SK-N-SH (cell line): ENCODE data around the gene TTC7B. TPM values are rescaled to one million over a fixed set of nuclear protein-coding genes. Genes with fewer than 3 reads are reported as not detected.

ENCODE experiments used
- CTCF ChIA-PET: fragments of 300-600, 350-600 bp; formaldehyde crosslinking; extraction: SDS; loops from one replicate; lab custom pipeline; 2021; lab: Yijun Ruan, JAX
- POLR2A ChIA-PET: fragments of 350-600 bp; sonication (Branson Sonifier 250); formaldehyde crosslinking; extraction: SDS; loops from one replicate; lab custom pipeline; 2020; ENCODE audit warnings: antibody characterized with exemption, inconsistent platforms; lab: Yijun Ruan, JAX
- DNase-seq: peaks from one replicate; pipeline ENCODE4 v3.0.0; 2012
- H2AFZ ChIP-seq: fragments of 200-600 bp; sonication (generic); 2 replicates; pipeline ENCODE4 v1.8.1; 2016; ENCODE audit warnings: antibody characterized with exemption, mild to moderate bottlenecking, low read depth
- H3F3A ChIP-seq: fragments of 200-600 bp; sonication (generic); replicated peaks from 2 replicates; pipeline ENCODE3; 2016; ENCODE audit warnings: antibody characterized with exemption, mild to moderate bottlenecking; ENCODE audit not compliant: insufficient read depth
- H3K27ac ChIP-seq, 2 experiments: fragments of 200-500 bp in 1 of 2; fragments of 200-600 bp in 1 of 2; sonication (Bioruptor generic) in 1 of 2; sonication (generic), shearing (Covaris generic) in 1 of 2; 2 replicates each; pipeline versions ENCODE4 v1.5.1 to v1.6.1; 2014 to 2016; ENCODE audit warnings: low read depth in 2 of 2, inconsistent platforms in 1 of 2, low read length in 1 of 2, mild to moderate bottlenecking in 1 of 2, mixed read lengths in 1 of 2
- H3K27me3 ChIP-seq: fragments of 200-600 bp; sonication (generic), shearing (Covaris generic); 2 replicates; pipeline ENCODE4 v1.6.1; 2016; ENCODE audit warnings: mixed run types; ENCODE audit not compliant: insufficient read depth
- H3K36me3 ChIP-seq, 2 experiments: fragments of 200-500 bp in 1 of 2; fragments of 200-600 bp in 1 of 2; sonication (Bioruptor generic) in 1 of 2; sonication (generic) in 1 of 2; replicated peaks in 1 of 2; 2 replicates each; pipeline versions ENCODE3 to v1.5.1; 2014 to 2016; ENCODE audit warnings: low read length in 1 of 2, mild to moderate bottlenecking in 1 of 2; ENCODE audit not compliant: insufficient read depth in 2 of 2, control insufficient read depth in 1 of 2
- H3K4me1 ChIP-seq, 2 experiments: fragments of 200-500 bp in 1 of 2; fragments of 200-600 bp in 1 of 2; sonication (Bioruptor generic) in 1 of 2; sonication (generic), shearing (Covaris generic) in 1 of 2; 2 replicates each; pipeline versions ENCODE4 v1.5.1 to v1.6.1; 2014 to 2016; ENCODE audit warnings: low read depth in 1 of 2, low read length in 1 of 2, mixed run types in 1 of 2; ENCODE audit not compliant: insufficient read depth in 2 of 2, control insufficient read depth in 1 of 2
- H3K4me2 ChIP-seq: fragments of 200-600 bp; sonication (generic), shearing (Covaris generic); 2 replicates; pipeline ENCODE4 v1.6.1; 2017; ENCODE audit warnings: mixed run types
- H3K4me3 ChIP-seq, 2 experiments: fragments of 200-500 bp in 1 of 2; fragments of 200-600 bp in 1 of 2; sonication (Bioruptor generic) in 1 of 2; sonication (generic), shearing (Covaris generic) in 1 of 2; 2 replicates each; pipeline versions ENCODE4 v1.5.1 to v1.8.1; 2014 to 2016; ENCODE audit warnings: low read depth in 2 of 2, inconsistent platforms in 1 of 2, low read length in 1 of 2, mild to moderate bottlenecking in 1 of 2, mixed read lengths in 1 of 2, moderate library complexity in 1 of 2
- H3K79me2 ChIP-seq: fragments of 200-600 bp; sonication (generic); 2 replicates; pipeline ENCODE4 v1.8.1; 2017; ENCODE audit warnings: mild to moderate bottlenecking; ENCODE audit not compliant: insufficient read depth
- H3K9ac ChIP-seq: fragments of 200-600 bp; sonication (generic); 2 replicates; pipeline ENCODE4 v1.6.1; 2017; ENCODE audit warnings: mixed run types
- H3K9me2 ChIP-seq: fragments of 200-600 bp; sonication (generic); 2 replicates; pipeline ENCODE4 v1.6.1; 2017; ENCODE audit warnings: mixed run types
- H3K9me3 ChIP-seq: fragments of 200-600 bp; sonication (generic); 2 replicates; pipeline ENCODE4 v1.6.1; 2017; ENCODE audit warnings: mixed run types, mild to moderate bottlenecking, moderate library complexity
- H4K20me1 ChIP-seq: fragments of 200-600 bp; sonication (generic); 2 replicates; pipeline ENCODE4 v1.6.1; 2017; ENCODE audit warnings: mild to moderate bottlenecking, mixed run types; ENCODE audit not compliant: insufficient read depth
- CHD2 ChIP-seq: fragments of 150-350 bp; IDR thresholded peaks from 2 replicates; pipeline ENCODE4 v1.6.1; 2018; ENCODE audit warnings: low read length; ENCODE audit not compliant: partially characterized antibody
- FOSL2 ChIP-seq: IDR thresholded peaks from 2 replicates; pipeline ENCODE4 v1.4.0; 2012; ENCODE audit warnings: low read depth, mild to moderate bottlenecking, moderate library complexity, borderline replicate concordance
- JUND ChIP-seq: IDR thresholded peaks from 2 replicates; pipeline ENCODE4 v1.4.0; 2012
- NFIC ChIP-seq: IDR thresholded peaks from 2 replicates; pipeline ENCODE4 v1.4.0; 2012; ENCODE audit warnings: borderline replicate concordance
- NRF1 ChIP-seq: IDR thresholded peaks from 2 replicates; pipeline ENCODE4 v1.6.1; 2012; ENCODE audit warnings: low read depth, mild to moderate bottlenecking, low read length
- RAD21 ChIP-seq: IDR thresholded peaks from 2 replicates; pipeline ENCODE4 v1.6.1; 2012; ENCODE audit warnings: mild to moderate bottlenecking, low read length
- SIN3A ChIP-seq: IDR thresholded peaks from 2 replicates; pipeline ENCODE4 v1.6.1; 2012; ENCODE audit warnings: low read depth, mild to moderate bottlenecking, low read length, moderate library complexity, borderline replicate concordance
- TAF1 ChIP-seq: IDR thresholded peaks from 2 replicates; pipeline ENCODE4 v1.6.1; 2012; ENCODE audit warnings: low read depth, mild to moderate bottlenecking, low read length, moderate library complexity, borderline replicate concordance
- WGBS: methylation state at CpG from one replicate; pipeline ENCODE4 v1.1.6; 2017; ENCODE audit warnings: low lambda C conversion rate; 5-methylcytosine and 5-hydroxymethylcytosine counted together
- polyA plus RNA-seq, 3 experiments: library from polyadenylated mRNA; depleted of rRNA; stranded (reverse); fragments of >200 nt; gene quantifications; 2 replicates each; pipeline ENCODE4 v1.2.3, GENCODE V29; 2012
- TF ChIP-seq, protein P1 (sequence below): IDR thresholded peaks from 2 replicates; pipeline ENCODE4 v1.4.0; 2012; ENCODE audit warnings: low read depth, borderline replicate concordance
- TF ChIP-seq, protein P2 (sequence below): fragments of 200-600 bp; sonication (generic); IDR thresholded peaks from 2 replicates; pipeline ENCODE4 v1.6.1; 2017; ENCODE audit warnings: antibody characterized with exemption, mild to moderate bottlenecking, moderate library complexity
- TF ChIP-seq, protein P3 (sequence below): fragments of 150-350 bp; IDR thresholded peaks from 2 replicates; pipeline ENCODE4 v1.6.1; 2017; ENCODE audit warnings: antibody characterized with exemption, low read length, low read depth, borderline replicate concordance
- TF ChIP-seq, protein P4 (sequence below): IDR thresholded peaks from 2 replicates; pipeline ENCODE4 v1.4.0; 2012; ENCODE audit warnings: low read depth
- TF ChIP-seq, protein P5 (sequence below): IDR thresholded peaks from 2 replicates; pipeline ENCODE4 v1.4.0; 2012; ENCODE audit warnings: low read depth, borderline replicate concordance

TTC7B gene
- polyA plus RNA-seq, 1 of the 3 experiments (the other 2 are of a cell fraction) = 43.1 TPM

DNA sequence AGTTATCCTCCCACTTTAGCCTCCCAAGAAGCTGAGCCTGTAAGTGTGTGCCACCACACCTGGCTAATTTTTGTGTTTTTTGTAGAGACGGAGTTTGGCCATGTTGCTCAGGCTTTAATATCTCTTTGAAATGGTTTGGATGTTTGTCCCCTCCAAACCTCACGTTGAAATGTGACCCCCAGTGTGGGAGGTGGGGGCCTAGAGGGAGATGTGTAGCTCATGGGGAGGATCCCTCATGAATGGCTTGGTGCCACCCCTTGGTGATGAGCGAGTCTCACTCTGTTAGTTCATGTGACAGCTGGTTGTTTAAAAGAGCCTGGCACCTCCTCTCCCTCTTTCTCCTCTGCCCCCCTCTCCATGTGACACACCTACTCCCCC, 23.6 kb upstream of the TTC7B start:
- Histone ChIP-seq H3K4me1 (peaks cover 0 to 4% of the 10 kb centered on the region in 2 experiments; a peak in 1 of 4 replicates), H3K9ac (no peak overlapping the region), H3K27me3 (no peaks in the 10 kb centered on the region), H3K4me3 (no peak overlapping the region), H3K9me3 (no peaks in the 10 kb centered on the region), H3F3A (no peaks in the 10 kb centered on the region), H3K9me2 (no peaks in the 10 kb centered on the region), H2AFZ (no peak overlapping the region), H3K27ac (no peak overlapping the region), H3K36me3 (no peaks in the 10 kb centered on the region), H3K79me2 (no peaks in the 10 kb centered on the region), H3K4me2 (no peak overlapping the region), H4K20me1 (no peaks in the 10 kb centered on the region)
- TF ChIP-seq, protein P1, sequence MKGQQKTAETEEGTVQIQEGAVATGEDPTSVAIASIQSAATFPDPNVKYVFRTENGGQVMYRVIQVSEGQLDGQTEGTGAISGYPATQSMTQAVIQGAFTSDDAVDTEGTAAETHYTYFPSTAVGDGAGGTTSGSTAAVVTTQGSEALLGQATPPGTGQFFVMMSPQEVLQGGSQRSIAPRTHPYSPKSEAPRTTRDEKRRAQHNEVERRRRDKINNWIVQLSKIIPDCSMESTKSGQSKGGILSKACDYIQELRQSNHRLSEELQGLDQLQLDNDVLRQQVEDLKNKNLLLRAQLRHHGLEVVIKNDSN = no peak
- TF ChIP-seq, protein P2, sequence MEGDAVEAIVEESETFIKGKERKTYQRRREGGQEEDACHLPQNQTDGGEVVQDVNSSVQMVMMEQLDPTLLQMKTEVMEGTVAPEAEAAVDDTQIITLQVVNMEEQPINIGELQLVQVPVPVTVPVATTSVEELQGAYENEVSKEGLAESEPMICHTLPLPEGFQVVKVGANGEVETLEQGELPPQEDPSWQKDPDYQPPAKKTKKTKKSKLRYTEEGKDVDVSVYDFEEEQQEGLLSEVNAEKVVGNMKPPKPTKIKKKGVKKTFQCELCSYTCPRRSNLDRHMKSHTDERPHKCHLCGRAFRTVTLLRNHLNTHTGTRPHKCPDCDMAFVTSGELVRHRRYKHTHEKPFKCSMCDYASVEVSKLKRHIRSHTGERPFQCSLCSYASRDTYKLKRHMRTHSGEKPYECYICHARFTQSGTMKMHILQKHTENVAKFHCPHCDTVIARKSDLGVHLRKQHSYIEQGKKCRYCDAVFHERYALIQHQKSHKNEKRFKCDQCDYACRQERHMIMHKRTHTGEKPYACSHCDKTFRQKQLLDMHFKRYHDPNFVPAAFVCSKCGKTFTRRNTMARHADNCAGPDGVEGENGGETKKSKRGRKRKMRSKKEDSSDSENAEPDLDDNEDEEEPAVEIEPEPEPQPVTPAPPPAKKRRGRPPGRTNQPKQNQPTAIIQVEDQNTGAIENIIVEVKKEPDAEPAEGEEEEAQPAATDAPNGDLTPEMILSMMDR = no peak
- no peak for TF ChIP-seq SIN3A
- TF ChIP-seq NFIC = no peak
- TF ChIP-seq, protein P3, sequence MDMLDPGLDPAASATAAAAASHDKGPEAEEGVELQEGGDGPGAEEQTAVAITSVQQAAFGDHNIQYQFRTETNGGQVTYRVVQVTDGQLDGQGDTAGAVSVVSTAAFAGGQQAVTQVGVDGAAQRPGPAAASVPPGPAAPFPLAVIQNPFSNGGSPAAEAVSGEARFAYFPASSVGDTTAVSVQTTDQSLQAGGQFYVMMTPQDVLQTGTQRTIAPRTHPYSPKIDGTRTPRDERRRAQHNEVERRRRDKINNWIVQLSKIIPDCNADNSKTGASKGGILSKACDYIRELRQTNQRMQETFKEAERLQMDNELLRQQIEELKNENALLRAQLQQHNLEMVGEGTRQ = no peak
- TF ChIP-seq CHD2 = no peak
- TF ChIP-seq, protein P4, sequence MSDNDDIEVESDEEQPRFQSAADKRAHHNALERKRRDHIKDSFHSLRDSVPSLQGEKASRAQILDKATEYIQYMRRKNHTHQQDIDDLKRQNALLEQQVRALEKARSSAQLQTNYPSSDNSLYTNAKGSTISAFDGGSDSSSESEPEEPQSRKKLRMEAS = no peak
- TF ChIP-seq NRF1 = no peak
- TF ChIP-seq, protein P5, sequence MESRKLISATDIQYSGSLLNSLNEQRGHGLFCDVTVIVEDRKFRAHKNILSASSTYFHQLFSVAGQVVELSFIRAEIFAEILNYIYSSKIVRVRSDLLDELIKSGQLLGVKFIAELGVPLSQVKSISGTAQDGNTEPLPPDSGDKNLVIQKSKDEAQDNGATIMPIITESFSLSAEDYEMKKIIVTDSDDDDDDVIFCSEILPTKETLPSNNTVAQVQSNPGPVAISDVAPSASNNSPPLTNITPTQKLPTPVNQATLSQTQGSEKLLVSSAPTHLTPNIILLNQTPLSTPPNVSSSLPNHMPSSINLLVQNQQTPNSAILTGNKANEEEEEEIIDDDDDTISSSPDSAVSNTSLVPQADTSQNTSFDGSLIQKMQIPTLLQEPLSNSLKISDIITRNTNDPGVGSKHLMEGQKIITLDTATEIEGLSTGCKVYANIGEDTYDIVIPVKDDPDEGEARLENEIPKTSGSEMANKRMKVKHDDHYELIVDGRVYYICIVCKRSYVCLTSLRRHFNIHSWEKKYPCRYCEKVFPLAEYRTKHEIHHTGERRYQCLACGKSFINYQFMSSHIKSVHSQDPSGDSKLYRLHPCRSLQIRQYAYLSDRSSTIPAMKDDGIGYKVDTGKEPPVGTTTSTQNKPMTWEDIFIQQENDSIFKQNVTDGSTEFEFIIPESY = no peak
- no peak for TF ChIP-seq JUND
- no peak for TF ChIP-seq TAF1
- TF ChIP-seq RAD21 = no peak
- TF ChIP-seq FOSL2 = no peak
- ChIA-PET POLR2A (no interaction called here), CTCF (no interaction called here)
- 71% methylated on average over 3 of the region's 3 CpGs for WGBS
- no peak for DNase-seq
